Measurements from ENCODE around the gene PPP1R9A. TPM values are rescaled to one million over a fixed set of nuclear protein-coding genes. Genes with fewer than 3 reads are reported as not detected.

Gene PPP1R9A
- total RNA-seq, 1 donor from 2014 or later = 0.85 TPM

- no peaks in the 10 kb centered on the region for H3K4me1 ChIP-seq
- H3K9me3 ChIP-seq = no peaks in the 10 kb centered on the region
- DNase-seq (ENCODE audit: low spot score in 2 of 2) = no peak
- H3K27me3 ChIP-seq = no peaks in the 10 kb centered on the region
- H3K36me3 ChIP-seq = no peaks in the 10 kb centered on the region
- H3K4me3 ChIP-seq = no peak overlapping the region
- H3K27ac ChIP-seq = no peak overlapping the region
- intact Hi-C loops (cut with DNase I) = no loop called here
- TF ChIP-seq CTCF (IDR thresholded peaks at IDR 0.05) = no peak
These were observed 42.1 kb downstream of the PPP1R9A start for GRCh38 chr7:94949532-94949931.

DNA sequence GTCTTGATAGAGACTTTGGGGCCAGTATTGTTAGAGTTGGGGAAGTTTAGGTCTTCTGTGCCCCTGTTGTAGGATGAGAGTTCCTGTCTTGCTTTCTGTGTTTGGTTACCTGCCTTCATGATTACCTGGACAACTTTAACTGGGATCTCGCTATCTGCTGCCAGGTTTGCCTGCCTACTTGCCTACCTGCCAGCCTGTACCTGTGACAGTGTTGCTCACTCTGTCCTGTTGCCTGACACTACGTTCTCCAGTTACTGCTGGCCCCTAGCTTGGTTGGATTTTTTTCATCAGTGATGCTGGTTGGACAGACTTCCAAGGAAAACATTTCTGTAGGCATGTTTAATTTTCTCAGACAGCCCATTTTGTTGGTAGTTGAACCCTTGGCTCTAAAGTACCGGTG, 48.4 kb downstream of the PPP1R9A start:
- H3K4me3 ChIP-seq = no peak overlapping the region
- no peak for DNase-seq (ENCODE audit: low spot score in 2 of 2)
- H3K36me3 ChIP-seq = no peaks in the 10 kb centered on the region
- no peak overlapping the region for H3K27ac ChIP-seq
- intact Hi-C loops (cut with DNase I) = loop anchor here (1.0 kb wide), 1 partner anchor 25 kb away; no protein-coding TSS in a partner anchor
- no peaks in the 10 kb centered on the region for H3K27me3 ChIP-seq
- no peak for TF ChIP-seq CTCF (IDR thresholded peaks at IDR 0.05)
- no peaks in the 10 kb centered on the region for H3K4me1 ChIP-seq
- no peaks in the 10 kb centered on the region for H3K9me3 ChIP-seq

GRCh38 chr7:94957061-94957460, 49.7 kb downstream of the PPP1R9A start:
- H3K27ac ChIP-seq = no peak overlapping the region
- no peak for TF ChIP-seq CTCF (IDR thresholded peaks at IDR 0.05)
- H3K9me3 ChIP-seq = no peaks in the 10 kb centered on the region
- intact Hi-C loops (cut with DNase I) = no loop called here
- no peaks in the 10 kb centered on the region for H3K4me1 ChIP-seq
- H3K4me3 ChIP-seq = no peak overlapping the region
- no peaks in the 10 kb centered on the region for H3K36me3 ChIP-seq
- no peak for DNase-seq (ENCODE audit: low spot score in 2 of 2)
- H3K27me3 ChIP-seq = no peaks in the 10 kb centered on the region

GRCh38 chr7:94962661-94963060, 55.3 kb downstream of the PPP1R9A start:
- Histone ChIP-seq H3K36me3 (no peaks in the 10 kb centered on the region), H3K4me3 (no peak overlapping the region), H3K27me3 (no peaks in the 10 kb centered on the region), H3K4me1 (no peaks in the 10 kb centered on the region), H3K27ac (no peak overlapping the region), H3K9me3 (peaks cover 0 to 3% of the 10 kb centered on the region in 2 donors)
- no peak for DNase-seq (ENCODE audit: low spot score in 2 of 2)
- intact Hi-C loops (cut with DNase I) = no loop called here
- TF ChIP-seq CTCF (IDR thresholded peaks at IDR 0.05) = no peak

- no peak for DNase-seq (ENCODE audit: low spot score in 2 of 2)
- intact Hi-C loops (cut with DNase I) = no loop called here
These were observed 62.2 kb downstream of the PPP1R9A start for GRCh38 chr7:94969434-94970084.

More at GRCh38 chr7:94969434-94970084, 62.2 kb downstream of the PPP1R9A start:
- Histone ChIP-seq H3K4me1 (peaks cover 0 to 6% of the 10 kb centered on the region in 2 donors), H3K4me3 (no peak overlapping the region), H3K9me3 (peaks cover 0 to 3% of the 10 kb centered on the region in 2 donors), H3K27me3 (no peaks in the 10 kb centered on the region), H3K27ac (no peak overlapping the region), H3K36me3 (no peaks in the 10 kb centered on the region)
- TF ChIP-seq CTCF (IDR thresholded peaks at IDR 0.05) = no peak

All from ascending aorta (tissue), 2 donors.